ENCODE measurements around the gene PNRC2.

DNA sequence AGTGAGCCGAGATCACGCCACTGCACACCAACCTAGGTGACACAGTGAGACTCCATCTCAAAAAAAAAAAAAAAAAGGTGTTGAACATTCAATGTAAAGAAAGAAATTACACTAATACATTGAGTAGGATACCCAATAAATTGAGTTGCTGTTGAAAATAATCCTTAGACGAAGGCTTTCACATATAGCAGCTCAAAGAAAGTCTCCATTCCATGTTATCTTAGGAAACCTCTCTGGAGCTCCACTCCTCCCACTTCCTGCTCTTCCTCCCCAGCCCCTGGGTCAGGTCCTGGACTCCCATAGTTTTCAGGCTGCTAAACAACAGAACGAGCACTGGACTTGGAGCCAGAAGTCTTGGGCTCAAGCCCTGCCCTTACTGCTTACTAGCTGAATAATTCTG, 30.8 kb upstream of the PNRC2 start:
- TF ChIP-seq, protein P1, sequence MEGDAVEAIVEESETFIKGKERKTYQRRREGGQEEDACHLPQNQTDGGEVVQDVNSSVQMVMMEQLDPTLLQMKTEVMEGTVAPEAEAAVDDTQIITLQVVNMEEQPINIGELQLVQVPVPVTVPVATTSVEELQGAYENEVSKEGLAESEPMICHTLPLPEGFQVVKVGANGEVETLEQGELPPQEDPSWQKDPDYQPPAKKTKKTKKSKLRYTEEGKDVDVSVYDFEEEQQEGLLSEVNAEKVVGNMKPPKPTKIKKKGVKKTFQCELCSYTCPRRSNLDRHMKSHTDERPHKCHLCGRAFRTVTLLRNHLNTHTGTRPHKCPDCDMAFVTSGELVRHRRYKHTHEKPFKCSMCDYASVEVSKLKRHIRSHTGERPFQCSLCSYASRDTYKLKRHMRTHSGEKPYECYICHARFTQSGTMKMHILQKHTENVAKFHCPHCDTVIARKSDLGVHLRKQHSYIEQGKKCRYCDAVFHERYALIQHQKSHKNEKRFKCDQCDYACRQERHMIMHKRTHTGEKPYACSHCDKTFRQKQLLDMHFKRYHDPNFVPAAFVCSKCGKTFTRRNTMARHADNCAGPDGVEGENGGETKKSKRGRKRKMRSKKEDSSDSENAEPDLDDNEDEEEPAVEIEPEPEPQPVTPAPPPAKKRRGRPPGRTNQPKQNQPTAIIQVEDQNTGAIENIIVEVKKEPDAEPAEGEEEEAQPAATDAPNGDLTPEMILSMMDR (conservative IDR thresholded peaks at IDR 0.05) = no peak
- no peak for TF ChIP-seq EZH2 (IDR thresholded peaks at IDR 0.05; ENCODE audit: low read depth)

All from PC-9 (cell line).